Astrocyte (in vitro differentiated cells and primary cell): Measurements from ENCODE around the gene CACNA1H. TPM values are rescaled to one million over a fixed set of nuclear protein-coding genes. Genes with fewer than 3 reads are reported as not detected.

Source experiments
- DNase-seq: peaks from one replicate; pipeline ENCODE4 v3.0.0-alpha.2; 2010; ENCODE audit warnings: low read depth
- FAIRE-seq: peaks from 2 replicates; lab custom pipeline; 2011; peaks lifted over from hg19 to GRCh38; lab: Jason Lieb, UNC
- H2AFZ ChIP-seq: 2 replicates; pipeline ENCODE4 v1.6.0; 2012; ENCODE audit warnings: low read depth, low read length, inconsistent platforms
- H3K27ac ChIP-seq: 2 replicates; pipeline ENCODE4 v1.5.1; 2011; ENCODE audit warnings: low read depth, low read length, inconsistent platforms
- H3K27me3 ChIP-seq: 2 replicates; pipeline ENCODE4 v1.6.0; 2011; ENCODE audit warnings: low read length, inconsistent platforms; ENCODE audit not compliant: insufficient read depth
- H3K36me3 ChIP-seq: 2 replicates; pipeline ENCODE4 v1.5.1; 2011; ENCODE audit warnings: low read length, inconsistent platforms; ENCODE audit not compliant: insufficient read depth
- H3K4me1 ChIP-seq: 2 replicates; pipeline ENCODE4 v1.5.1; 2011; ENCODE audit warnings: low read length, inconsistent platforms; ENCODE audit not compliant: insufficient read depth
- H3K4me2 ChIP-seq: 2 replicates; pipeline ENCODE4 v1.6.0; 2012; ENCODE audit warnings: low read length, inconsistent platforms
- H3K4me3 ChIP-seq: 2 replicates; pipeline ENCODE4 v1.5.1; 2011; ENCODE audit warnings: low read depth, mild to moderate bottlenecking, low read length, inconsistent platforms; ENCODE audit not compliant: insufficient read depth
- H3K79me2 ChIP-seq: 2 replicates; pipeline ENCODE4 v1.6.0; 2012; ENCODE audit warnings: mild to moderate bottlenecking, low read length, inconsistent platforms; ENCODE audit not compliant: insufficient read depth
- H3K9ac ChIP-seq: 2 replicates; pipeline ENCODE4 v1.6.0; 2012; ENCODE audit warnings: mild to moderate bottlenecking, low read length, inconsistent platforms
- H3K9me3 ChIP-seq: 2 replicates; pipeline ENCODE4 v1.5.1; 2012; ENCODE audit warnings: low read depth, mild to moderate bottlenecking, low read length, inconsistent platforms; ENCODE audit not compliant: insufficient read depth
- H4K20me1 ChIP-seq: 2 replicates; pipeline ENCODE4 v1.6.0; 2012; ENCODE audit warnings: low read length, inconsistent platforms; ENCODE audit not compliant: insufficient read depth
- H3K27ac Mint-ChIP-seq: one replicate; pipeline ENCODE4 v1.8.0; 2021; ENCODE audit warnings: mild to moderate bottlenecking, mixed read lengths; ENCODE audit not compliant: unreplicated experiment
- H3K27me3 Mint-ChIP-seq: one replicate; pipeline ENCODE4 v1.8.0; 2021; ENCODE audit warnings: low read depth, mixed read lengths; ENCODE audit not compliant: unreplicated experiment
- H3K36me3 Mint-ChIP-seq: one replicate; pipeline ENCODE4 v1.8.0; 2021; ENCODE audit warnings: low read depth, mixed read lengths; ENCODE audit not compliant: unreplicated experiment
- H3K4me1 Mint-ChIP-seq: one replicate; pipeline ENCODE4 v1.8.0; 2021; ENCODE audit warnings: low read depth, mixed read lengths; ENCODE audit not compliant: unreplicated experiment
- H3K4me3 Mint-ChIP-seq: one replicate; pipeline ENCODE4 v1.8.0; 2021; ENCODE audit warnings: mild to moderate bottlenecking, moderate library complexity, mixed read lengths; ENCODE audit not compliant: unreplicated experiment
- H3K9me3 Mint-ChIP-seq: one replicate; pipeline ENCODE4 v1.8.0; 2021; ENCODE audit warnings: mild to moderate bottlenecking, mixed read lengths; ENCODE audit not compliant: unreplicated experiment
- CTCF ChIP-seq: IDR thresholded peaks from 2 replicates; pipeline ENCODE4 v1.5.1; 2011; ENCODE audit warnings: low read depth, mild to moderate bottlenecking, inconsistent platforms, low read length, moderate library complexity; ENCODE audit not compliant: insufficient read depth
- EZH2 ChIP-seq: IDR thresholded peaks from 2 replicates; pipeline ENCODE4 v1.6.1; 2012; ENCODE audit warnings: mild to moderate bottlenecking, low read length, inconsistent platforms; ENCODE audit not compliant: insufficient read depth
- total RNA-seq: library from RNA; stranded (reverse); gene quantifications from 2 replicates; pipeline ENCODE4 v1.2.1, GENCODE V29; 2021

The CACNA1H gene
- total RNA-seq, 1 donor from 2014 or later = 21.7 TPM

- no peaks in the 10 kb centered on the region for H3K79me2 ChIP-seq
- Mint-ChIP-seq H3K4me3 (no peak overlapping the region), H3K9me3 (no peaks in the 10 kb centered on the region), H3K4me1 (no peaks in the 10 kb centered on the region), H3K27me3 (peaks cover 11% of the 10 kb centered on the region), H3K27ac (no peak overlapping the region), H3K36me3 (no peaks in the 10 kb centered on the region)
- no peak for TF ChIP-seq EZH2
- no peak for TF ChIP-seq CTCF
- no peak overlapping the region for H3K4me2 ChIP-seq
- no peak overlapping the region for H2AFZ ChIP-seq
- DNase-seq = no peak
- no peaks in the 10 kb centered on the region for H3K36me3 ChIP-seq
- no peak for FAIRE-seq
- H3K27ac ChIP-seq = no peak overlapping the region
- peaks cover 2% of the 10 kb centered on the region for H3K4me1 ChIP-seq
- no peak overlapping the region for H3K4me3 ChIP-seq
- no peak overlapping the region for H3K9ac ChIP-seq
- H4K20me1 ChIP-seq = peaks cover 62% of the 10 kb centered on the region
- H3K9me3 ChIP-seq = no peaks in the 10 kb centered on the region
- H3K27me3 ChIP-seq = no peaks in the 10 kb centered on the region
These were observed 40.4 kb downstream of the CACNA1H start for GRCh38 chr16:1193143-1193824.

- Mint-ChIP-seq H3K36me3 (no peaks in the 10 kb centered on the region), H3K27me3 (peaks cover 11% of the 10 kb centered on the region), H3K27ac (no peak overlapping the region), H3K4me1 (no peaks in the 10 kb centered on the region), H3K9me3 (no peaks in the 10 kb centered on the region), H3K4me3 (no peak overlapping the region)
- Histone ChIP-seq H3K4me3 (no peak overlapping the region), H3K79me2 (no peaks in the 10 kb centered on the region), H3K9me3 (no peaks in the 10 kb centered on the region), H2AFZ (no peak overlapping the region), H3K27me3 (no peaks in the 10 kb centered on the region), H3K4me2 (no peak overlapping the region), H3K4me1 (peaks cover 2% of the 10 kb centered on the region), H4K20me1 (peaks cover 58% of the 10 kb centered on the region), H3K27ac (no peak overlapping the region), H3K9ac (no peak overlapping the region), H3K36me3 (no peaks in the 10 kb centered on the region)
- TF ChIP-seq CTCF = no peak
- DNase-seq = no peak
- no peak for FAIRE-seq
These were observed 41.1 kb downstream of the CACNA1H start for GRCh38 chr16:1193825-1194581.
